Stimulated activated CD4-positive, alpha-beta T cell treated with anti-CD3 and anti-CD28 coated beads, TNF-alpha, amount 100 ng/mL, for 4 hours (primary cell): Measurements from ENCODE around the gene HMSD.

ENCODE experiments used
- DNase-seq, 3 experiments: peaks; one replicate each; pipeline ENCODE4 v3.0.0-alpha.2; 2020; ENCODE audit warnings: low read depth in 3 of 3

Gene HMSD

DNA sequence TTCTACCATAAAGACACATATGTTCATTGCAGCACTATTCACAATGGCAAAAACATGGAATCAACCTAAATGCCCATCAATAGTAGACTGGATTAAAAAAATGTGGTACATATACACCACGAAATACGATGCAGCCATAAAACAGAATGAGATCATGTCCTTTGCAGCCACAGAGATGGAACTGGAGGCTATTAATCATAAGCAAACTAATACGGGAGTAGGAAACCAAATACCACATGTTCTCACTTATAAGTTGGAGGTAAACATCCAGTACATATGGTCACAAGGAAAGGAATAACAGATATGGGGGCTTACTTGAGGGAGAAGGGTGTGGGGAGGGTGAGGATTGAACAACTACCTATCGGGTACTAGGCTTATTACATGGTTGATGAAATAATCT is 7.7 kb downstream of the HMSD start:
- no peak for DNase-seq

DNA sequence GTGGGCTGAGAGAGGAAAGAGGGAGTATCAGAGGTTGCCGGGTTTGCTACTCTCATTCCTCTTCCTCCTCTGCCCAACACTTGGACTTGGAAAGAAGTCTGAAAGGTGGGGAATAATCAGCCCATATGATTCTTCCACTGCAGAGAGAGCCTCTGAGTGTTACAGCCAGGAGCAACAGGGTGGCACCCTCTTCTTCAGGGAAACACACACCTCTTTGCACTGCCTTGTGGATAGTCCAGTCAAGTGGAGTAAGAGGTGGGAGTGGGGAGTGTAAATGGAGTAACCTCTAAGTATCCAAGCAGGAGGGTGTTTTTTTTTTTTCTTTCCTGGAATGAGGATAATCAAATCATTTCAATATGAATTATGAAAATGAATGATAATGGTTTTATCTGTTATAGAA is 11.8 kb downstream of the HMSD start:
- no peak for DNase-seq

DNA sequence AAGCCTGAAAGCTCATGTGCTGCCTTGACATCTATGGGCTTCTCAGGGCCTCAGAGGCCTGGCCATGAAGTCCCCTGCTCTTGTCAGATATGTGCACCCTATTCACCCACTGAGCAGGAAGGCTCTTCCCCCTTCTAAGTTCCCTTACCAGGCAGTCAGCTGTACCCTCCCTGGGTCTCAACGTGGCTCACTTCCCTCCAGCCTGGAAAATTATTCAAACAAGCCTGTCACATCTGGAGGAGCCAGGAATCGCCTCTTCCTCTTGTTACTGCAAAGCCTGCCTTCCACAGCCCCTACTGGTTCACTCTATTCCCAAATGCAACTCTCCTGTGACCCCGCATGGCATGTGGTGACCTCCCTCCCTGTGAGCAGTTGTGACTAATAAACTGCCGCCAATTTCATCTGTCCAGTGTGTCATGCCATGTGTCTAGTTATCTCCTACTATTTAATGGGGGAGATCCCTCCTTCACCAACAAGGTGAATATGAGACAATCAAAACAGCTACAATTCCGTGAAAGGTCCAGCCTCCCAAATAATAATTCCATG is 12.4 kb downstream of the HMSD start:
- no peak for DNase-seq

- DNase-seq = no peak
Measured at GRCh38 chr18:63962137-63962536, 13.0 kb downstream of the HMSD start.

DNA sequence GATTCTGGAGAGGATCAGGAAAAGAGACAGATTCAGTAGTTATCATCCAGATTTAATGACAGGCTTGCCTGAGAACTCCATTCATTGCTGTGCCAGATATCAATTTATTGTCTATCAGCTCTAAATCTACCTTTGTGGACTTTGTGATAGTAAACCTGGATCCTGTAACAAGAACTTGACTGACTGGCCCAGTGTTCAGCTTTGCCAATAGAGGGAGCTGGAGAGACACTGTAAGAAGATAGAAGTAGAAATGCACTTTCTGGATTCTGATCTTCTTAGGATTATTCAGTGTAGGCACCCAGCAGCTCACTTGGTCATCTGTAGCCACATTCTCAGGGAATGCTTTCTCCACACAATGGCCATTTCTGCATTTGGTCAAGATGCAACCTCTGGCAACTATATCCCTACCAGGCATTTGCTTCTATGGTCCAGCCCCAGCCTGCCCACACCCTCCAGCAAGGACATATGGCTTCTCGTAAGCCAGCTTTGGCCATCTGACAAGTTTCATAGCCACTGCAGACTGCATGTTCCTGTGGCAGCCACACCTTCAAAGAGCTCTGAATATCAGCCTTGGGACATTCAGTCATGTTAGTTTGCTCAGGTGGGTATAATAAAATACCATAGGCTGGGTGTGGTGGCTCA is 14.6 kb downstream of the HMSD start:
- DNase-seq = peak in 1 of 3 experiments; percentile 24

DNA sequence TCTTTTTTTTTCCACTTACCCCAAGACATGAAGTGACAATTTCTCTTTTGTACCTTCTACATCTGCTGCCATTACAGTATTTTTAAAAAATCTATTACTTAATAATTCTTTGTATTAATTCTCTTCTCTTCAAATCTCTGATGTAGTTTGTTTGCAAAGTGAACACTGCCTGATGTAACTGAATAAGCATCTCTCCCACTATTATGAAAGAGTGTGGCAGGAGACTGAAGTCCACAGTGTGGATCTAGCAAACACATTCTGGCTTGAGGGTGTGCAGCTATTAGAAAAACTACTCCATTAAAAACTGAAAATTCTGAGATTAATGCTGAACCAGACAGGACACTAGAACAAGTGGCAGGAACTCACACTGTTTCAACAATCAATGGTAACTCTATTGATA is 15.8 kb downstream of the HMSD start:
- DNase-seq = no peak

- DNase-seq = no peak
Measured at GRCh38 chr18:63965716-63966330, 16.7 kb downstream of the HMSD start.

DNA sequence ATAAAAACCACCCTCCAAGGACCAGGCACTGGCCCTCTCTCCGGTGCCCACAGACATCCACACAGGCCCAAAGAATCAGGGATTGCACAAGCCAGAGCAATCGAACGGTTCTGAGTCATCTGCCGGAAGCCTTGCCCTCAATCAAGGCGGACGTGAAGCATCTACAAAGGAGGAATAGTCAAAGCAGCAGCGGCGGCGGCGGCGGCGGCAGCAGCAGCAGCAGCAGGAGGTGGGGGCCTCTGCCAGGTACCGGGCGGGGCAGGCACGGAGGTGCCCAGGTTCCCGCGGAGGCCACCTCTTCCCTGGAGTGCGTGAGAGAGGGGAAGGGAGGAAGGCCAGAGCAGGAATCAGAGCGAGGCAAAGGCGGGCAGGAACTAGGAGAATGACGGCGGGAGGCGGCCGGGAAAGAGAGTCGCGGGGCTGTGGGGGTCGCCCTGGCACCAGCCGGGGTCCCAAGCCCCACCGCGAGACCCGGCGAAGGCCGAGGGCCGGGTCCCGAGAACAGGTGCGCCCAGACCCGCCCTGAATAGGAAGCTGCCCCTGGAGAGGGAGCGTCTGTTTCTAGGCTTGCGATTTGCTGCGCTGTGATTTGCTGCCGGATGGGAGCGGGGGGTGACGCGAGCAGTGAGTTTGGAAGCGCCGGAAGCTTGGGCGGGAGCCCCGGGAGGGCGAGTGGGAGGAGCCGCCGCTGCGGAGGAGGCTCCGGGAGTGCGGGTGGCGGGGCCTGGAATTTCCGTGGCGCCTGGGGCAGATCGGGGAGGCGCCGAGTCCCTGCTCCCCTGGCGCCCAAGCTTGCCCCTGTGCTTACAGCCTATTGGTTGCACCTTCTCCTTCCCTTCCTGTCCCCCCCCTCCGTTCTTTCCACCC is 21.1 kb downstream of the HMSD start, which contains the start of gene SERPINB8:
TSS of gene SERPINB8 (plus strand) at position 140 of the 867 bp plus-strand sequence. CDS start 8,228 bp downstream, outside the sequence.
- peak; percentile 58 to 67 (median 65) for DNase-seq

DNA sequence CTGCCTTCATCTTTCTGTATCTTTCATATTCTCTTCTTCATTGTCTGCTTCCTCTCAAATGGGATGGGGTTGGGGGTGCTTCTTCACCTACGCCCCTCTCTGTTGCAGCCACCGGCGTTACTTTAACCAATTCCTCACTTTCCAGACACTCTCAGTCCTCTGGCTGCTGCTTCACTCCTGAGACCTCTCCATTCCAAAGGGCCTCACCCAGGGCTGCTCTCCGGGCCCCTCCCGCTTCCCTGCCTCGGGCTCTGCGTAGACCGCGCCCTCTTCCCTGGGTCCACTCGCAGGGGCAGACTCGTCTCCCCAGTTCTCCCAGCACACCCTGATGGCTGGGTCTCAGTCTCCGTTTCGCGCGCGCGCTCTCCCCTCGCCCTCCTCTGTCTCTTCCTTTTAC is 21.7 kb downstream of the HMSD start:
- DNase-seq = no peak

GRCh38 chr18:63971320-63972001 is 22.4 kb downstream of the HMSD start:
- DNase-seq = no peak

- no peak for DNase-seq
Measured at GRCh38 chr18:63972002-63972376, 22.9 kb downstream of the HMSD start.

DNA sequence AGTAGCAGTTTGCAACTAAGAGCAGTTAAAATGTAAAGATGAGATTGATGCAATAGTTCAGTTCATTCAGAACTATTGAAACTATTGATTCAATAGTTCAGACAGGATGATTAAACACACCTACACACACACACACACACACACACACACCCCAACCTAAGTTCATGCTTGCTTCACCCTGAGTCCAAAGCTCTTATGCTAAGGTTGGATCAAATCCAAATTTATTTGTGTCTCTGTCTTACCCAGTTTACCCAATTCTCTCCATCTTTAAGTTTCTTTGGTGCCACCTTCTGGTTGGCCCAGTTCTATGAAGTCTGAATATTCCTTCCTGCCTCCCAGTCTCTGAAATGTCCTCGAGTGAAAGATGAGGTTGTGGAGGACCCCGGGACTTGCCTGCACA is 25.9 kb downstream of the HMSD start:
- no peak for DNase-seq

GRCh38 chr18:63975628-63976027 is 26.5 kb downstream of the HMSD start:
- DNase-seq = no peak

DNA sequence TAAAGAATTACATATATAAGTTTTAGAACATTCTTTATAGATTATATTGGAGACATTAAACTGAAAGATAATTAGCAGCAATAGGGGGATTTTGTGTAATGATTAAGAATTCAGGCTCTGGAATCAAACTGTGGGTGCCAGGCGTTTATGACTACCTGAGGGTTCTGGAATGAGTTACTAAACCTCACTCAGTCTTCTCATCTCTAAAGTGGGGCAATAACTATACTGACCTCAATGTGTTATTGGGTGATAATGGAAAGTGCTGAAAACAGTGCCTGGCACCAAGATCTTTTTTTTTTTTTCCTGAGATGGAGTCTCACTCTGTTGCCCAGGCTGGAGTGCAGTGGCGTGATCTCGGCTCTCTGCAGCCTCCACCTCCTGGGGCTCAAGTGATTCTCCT is 27.9 kb downstream of the HMSD start:
- DNase-seq = no peak

DNA sequence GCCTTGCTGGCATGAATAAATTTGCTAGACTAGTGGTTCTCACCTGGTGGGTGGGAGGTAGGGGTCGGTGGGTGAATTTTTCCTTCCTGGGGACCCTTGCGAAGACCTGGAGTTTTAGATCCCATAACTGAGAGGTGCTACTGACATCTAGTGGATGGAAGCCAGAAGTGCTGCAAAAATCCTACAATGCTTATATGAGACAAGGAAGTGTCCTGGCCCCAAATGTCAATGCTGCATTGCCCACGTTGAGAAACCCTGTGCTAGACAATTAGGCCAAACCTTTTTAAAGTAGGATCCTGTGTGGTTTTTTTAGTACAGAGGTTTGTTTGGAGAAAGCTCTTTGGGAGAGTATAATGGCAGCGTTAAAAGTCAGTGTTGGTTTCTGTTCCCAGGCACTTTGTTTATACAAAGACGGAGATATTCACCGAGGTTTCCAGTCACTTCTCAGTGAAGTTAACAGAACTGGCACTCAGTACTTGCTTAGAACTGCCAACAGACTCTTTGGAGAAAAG is 30.4 kb downstream of the HMSD start:
- no peak for DNase-seq

- no peak for DNase-seq
Measured at GRCh38 chr18:63980027-63980426, 30.9 kb downstream of the HMSD start.

GRCh38 chr18:63980896-63981460 is 31.9 kb downstream of the HMSD start:
- no peak for DNase-seq

- DNase-seq = no peak
Measured at GRCh38 chr18:63981719-63982118, 32.6 kb downstream of the HMSD start.

- no peak for DNase-seq
Measured at GRCh38 chr18:63982361-63982760, 33.3 kb downstream of the HMSD start.

- DNase-seq = no peak
Measured at GRCh38 chr18:63986885-63987284, 37.8 kb downstream of the HMSD start.

DNA sequence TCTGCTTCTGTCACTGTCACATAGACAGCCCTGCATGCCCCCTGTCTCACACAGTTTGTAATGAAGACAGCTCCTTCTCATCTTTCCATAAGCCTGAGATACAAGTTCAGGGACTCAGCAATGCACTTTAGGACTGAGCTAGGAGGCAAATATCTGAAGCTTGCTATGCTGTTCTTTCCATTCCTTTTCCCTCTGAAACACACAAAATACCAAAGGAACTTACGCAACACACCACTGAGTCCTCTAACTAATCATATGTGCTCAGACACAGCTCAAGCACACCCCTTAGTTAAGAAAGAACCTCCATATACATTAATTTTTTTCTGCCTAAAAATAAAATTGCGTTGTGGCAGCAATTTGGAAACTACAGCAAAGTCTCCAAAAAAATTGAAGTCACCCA is 38.6 kb downstream of the HMSD start:
- no peak for DNase-seq
